ENCODE measurements around the gene SMIM12.
"Not testable (repeated sequence)": the region's sequence is repeated elsewhere in the genome, so short reads cannot be mapped to it uniquely, and the experiment has no call there.

Gene SMIM12

GRCh38 chr1:34842073-34842472 lies 17.5 kb downstream of the SMIM12 start:
- no peak for DNase-seq

DNA sequence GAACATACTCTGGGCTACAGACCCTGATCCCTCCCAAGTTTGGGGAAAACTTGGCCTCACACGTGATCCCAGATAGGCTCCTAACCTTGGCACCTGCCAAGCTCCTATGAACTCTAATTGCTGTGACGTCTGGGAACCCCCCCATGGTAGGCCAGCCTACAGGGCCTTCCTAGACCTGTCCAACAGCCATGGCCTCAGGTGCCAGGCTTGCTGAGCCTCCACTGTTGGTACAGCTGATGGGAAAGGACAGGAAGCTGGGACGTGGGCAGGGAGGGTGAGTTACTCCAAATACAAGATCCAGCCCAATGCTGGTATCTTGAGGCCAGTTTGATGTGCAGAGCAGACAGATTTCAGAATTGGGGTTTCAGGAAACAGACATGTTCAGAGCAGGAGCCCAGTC lies 19.1 kb downstream of the SMIM12 start:
- DNase-seq, result no peak

DNA sequence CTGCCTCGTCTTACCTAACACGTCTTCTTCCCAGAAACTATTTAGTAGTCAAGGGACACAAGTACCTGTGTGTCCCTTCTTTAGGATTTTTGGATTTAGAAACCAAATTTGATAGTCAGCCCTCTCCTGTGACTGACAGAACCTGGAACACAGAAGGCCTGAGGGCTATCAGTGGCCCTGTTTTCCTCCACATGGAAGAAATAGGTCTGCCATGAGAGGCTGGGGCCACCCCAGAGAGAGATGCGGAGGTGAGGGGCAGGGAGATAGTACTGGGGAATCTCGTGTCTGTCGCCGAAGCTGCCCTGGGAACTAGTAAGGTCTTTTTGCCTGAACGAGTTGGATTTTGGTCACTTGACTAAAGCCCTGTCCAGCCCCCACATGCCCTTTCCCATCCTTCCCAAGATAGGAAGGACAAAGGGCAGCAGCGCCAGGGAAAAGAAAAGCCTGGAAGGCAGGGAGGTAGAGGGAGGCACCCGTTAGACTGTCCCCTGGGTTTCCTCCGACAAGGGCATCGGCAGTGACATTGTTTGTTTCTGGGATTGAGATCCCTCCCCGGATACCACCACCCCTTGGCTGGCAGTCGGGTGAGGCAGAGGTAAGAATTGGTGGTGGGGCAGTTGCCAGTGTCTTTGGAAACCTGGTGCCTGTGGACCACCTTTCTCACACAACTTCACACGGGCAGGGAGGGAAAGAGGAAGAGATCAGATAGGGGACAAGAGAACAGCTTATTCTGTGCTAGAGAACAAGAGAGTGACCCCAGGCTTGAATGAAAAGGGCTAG lies 19.8 kb downstream of the SMIM12 start:
- DNase-seq, result no peak

DNA sequence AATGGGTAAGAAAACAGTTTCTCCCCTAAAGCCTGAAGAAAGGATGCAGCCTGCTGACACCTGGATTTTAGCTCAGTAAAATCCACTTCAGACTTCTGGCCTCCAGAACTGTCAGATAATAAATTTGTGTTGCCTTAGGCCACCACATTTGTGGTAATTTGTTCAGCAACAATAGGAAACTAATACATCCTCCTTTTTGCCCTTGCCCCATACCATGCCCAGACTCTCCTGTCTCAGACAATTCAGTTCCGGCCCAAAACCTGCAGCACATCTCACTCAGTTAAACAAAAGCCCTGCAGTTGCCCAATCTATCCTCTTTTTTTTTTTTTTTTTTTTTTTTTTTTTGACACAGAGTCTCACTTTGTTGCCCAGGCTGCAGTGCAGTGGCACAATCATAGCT lies 25.8 kb downstream of the SMIM12 start:
- no peak for DNase-seq

DNA sequence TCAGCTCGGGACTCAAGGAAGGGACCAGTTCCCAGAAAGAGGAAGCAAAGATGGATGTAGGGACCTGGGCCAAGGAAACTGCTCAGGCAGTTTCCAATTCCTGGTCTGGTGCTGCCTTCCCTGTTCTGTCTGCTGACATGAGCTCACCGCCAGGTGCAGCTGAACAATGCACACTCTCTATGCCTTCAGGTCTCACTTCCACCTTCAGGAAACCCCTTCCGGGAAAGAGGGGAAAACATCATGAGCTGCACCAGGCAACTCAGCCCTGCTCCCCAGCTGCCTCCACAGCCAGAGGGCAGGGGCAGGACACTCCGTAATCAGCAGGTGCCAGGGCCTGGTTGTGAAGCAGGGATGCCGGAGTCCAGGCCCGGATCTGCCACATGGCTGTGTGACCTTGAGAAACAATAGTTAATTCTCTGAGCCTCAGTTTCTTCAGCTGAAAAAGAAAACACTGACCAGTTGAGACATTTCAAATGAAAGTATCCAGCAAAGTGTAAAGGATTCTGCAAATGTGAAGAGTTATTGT lies 27.8 kb downstream of the SMIM12 start:
- DNase-seq, result no peak

- DNase-seq, result no peak
Observed at GRCh38 chr1:34829250-34829649, 30.3 kb downstream of the SMIM12 start.

DNA sequence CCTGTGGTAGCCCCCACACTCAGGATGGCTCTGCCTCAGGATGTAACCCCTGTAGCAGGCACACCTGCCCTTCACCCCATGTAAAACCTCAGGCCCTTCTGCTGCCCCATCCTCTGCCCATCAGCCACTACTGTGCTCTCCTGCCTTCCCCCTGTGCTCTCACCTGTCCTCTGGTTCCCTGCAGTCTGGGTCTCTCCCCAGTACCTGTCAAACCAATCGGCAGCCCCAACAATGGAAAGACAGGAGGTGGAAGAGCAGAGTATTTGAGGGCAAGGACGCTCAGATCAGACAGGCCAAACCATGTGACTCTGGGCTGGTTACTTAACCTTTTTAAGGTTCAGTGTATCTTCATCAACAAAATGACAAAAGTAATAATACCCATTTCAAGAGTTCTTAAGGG lies 30.9 kb downstream of the SMIM12 start:
- no peak for DNase-seq

DNA sequence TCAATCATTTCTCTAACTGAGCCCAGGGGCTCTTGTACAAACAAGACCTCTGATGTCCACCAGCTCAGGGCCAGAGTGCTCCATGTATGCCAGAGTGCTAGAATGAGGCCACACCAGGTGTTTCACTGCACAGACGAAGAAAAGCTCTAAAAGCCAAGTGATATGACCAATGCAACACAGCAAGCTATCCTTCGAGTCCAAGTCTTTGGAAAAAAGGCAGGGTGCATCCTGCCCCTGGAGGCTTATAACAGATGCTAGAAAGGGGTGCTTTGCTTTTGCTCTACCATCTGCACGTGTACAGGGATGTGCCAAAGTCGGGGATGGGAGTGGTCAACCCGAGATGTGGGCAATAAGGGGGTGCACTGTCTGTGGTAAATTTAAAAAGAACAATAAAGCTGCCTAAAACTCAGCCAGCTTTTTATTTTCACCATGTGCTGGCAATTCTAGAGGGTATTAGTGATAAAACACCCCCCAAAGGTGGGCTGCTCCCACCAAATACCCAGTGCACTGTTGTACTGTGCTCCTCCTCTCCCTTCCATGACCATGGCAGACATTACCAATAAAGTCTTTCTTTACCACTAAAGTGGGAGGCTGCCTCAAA lies 32.1 kb downstream of the SMIM12 start:
- DNase-seq, result no peak

DNA sequence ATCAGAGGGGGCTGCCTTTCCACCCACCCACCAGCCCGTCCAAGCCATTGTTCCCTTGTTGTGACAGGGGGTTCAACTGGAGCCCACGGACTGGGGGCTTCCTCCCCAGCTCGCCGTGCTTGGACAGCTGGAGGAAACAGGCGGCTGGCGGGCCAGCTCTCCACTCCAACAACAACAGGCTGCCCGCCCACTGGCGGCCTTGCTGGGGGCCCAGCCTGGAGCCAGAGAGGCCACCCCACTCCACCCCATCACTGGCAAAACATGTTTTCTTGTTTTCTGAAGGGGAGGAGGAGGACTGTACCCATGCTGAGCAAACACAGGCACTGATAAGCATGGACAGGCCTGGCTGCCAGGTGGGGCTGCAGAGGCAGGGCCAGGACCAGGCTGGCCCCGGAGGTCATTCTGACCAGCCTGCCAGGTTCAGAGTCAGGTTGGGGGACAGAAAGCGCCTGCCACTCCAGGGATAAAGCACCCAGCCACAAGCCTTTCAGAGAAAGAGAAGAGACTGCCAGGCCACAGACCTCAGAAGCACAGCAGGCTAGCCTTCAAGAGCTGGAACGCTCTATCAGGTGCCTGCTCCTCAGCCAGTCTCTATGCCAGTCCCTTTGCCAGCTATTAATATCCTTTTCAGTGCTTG lies 34.0 kb downstream of the SMIM12 start:
- DNase-seq, result no peak

GRCh38 chr1:34824817-34825454 lies 34.6 kb downstream of the SMIM12 start:
- no peak for DNase-seq

- no peak for DNase-seq
Observed at GRCh38 chr1:34822202-34822601, 37.3 kb downstream of the SMIM12 start.

GRCh38 chr1:34818862-34819261 lies 40.7 kb downstream of the SMIM12 start:
- not testable (repeated sequence) for DNase-seq

GRCh38 chr1:34816778-34817177 lies 42.8 kb downstream of the SMIM12 start:
- no peak for DNase-seq

GRCh38 chr1:34816332-34816731 lies 43.2 kb downstream of the SMIM12 start:
- DNase-seq, result no peak

DNA sequence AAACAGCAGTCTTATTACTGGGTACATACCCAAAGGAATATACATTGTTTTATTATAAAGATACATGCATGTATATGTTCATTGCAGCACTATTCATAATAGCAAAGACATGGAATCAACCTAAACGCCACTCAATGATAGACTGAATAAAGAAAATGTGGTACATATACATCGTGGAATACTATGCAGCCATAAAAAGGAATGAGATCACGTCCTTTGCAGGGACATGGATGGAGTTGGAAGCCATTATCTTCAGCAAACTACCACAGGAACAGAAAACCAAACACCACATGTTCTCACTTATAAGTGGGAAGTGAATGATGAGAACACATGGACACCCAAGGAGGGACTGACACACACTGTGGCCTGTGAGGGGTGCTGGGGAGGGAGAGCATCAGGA lies 48.8 kb downstream of the SMIM12 start:
- not testable (repeated sequence) for DNase-seq

GRCh38 chr1:34808051-34808810 lies 51.3 kb downstream of the SMIM12 start:
- no peak for DNase-seq

DNA sequence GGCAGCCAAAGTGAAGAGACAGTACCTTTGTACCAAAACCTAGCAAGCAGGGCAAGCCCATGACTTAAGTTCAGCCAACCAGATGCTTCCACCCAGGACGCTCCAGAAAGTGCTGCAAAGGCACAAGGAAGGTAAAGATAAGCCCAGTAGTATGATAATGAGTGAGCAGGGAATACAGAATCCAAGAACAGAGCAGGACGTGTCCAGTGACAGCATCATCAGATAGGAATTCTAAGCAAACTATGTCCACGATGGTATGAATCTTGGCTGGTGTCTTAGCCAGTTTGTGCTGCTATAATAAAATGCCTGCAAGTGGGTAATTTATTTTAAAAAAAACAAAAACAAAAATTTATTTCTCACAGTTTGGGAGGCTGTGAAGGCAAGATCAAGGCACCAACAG lies 53.2 kb downstream of the SMIM12 start:
- DNase-seq, result no peak

DNA sequence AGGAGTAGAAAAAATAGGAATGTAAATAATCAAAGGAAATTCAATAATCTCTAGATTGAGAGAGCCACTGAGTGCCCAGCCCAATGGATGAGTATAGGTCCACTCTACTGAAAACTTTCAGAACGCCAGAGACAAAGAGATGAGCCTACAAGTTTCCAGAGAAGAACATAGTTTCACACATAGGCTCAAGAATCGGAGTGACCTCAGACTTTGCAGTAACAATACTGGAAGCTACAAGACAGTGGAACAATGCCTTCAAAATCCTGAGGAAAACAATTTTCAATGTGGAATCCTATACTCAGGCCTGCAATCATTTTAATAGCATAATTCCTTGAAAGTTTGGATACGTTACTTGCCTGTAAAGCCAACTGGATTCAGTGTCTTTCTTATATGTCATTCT lies 55.8 kb downstream of the SMIM12 start:
- DNase-seq, result no peak
